GM21447 (cell line): ENCODE measurements around the gene OXCT1.
"Not testable (repeated sequence)": the region's sequence is repeated elsewhere in the genome, so short reads cannot be mapped to it uniquely, and the experiment has no call there.

ENCODE experiments used
- ATAC-seq: cut with Tn5 transposase; IDR thresholded peaks from one replicate; pipeline ENCODE4 v1.9.1; 2021; ENCODE audit not compliant: unreplicated experiment

Gene OXCT1

DNA sequence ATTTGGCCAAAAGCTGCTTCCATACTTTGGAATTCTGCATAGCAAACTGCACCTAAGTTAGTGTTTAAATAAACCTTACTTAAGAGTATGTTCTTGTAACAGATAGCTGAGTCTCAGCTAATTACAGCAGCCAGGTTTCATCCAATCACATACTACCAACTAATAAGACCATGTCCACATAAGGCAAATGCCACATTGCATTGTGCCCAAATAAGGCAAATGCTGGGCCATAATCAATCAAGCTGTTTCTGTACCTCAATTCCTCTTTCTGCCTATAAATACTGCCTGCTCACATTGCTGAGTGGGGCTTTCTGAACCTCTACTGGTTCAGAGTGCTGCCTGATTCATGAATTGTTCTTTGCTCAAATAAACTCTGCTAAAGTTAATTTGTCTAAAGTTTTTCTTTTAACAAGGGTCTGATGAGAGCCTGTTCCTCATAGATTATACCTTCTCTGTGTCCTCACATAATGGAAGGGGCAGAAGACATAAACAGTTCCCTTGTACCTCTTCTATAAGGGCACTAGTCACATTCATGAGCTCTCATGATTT lies 4.4 kb upstream of the OXCT1 start:
- no peak for ATAC-seq

DNA sequence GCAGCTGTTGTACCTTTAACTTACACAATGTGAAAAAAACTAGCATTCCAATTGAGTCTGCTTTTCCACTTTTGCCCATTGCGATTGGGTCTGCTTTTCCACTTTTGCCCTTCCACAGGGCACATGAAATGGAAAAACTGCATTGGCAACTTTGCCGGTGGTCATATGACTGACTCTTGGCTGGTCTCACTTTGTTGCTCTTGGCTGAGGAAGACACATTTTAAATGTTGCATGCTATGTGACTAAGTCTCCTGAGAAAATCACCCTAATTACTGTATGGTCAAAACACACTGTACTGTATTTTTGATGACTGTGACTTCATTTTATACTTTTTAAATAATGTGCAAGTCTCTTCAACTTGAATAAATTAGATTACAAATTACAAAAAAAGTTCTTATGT lies 1.6 kb upstream of the OXCT1 start:
- no peak for ATAC-seq

DNA sequence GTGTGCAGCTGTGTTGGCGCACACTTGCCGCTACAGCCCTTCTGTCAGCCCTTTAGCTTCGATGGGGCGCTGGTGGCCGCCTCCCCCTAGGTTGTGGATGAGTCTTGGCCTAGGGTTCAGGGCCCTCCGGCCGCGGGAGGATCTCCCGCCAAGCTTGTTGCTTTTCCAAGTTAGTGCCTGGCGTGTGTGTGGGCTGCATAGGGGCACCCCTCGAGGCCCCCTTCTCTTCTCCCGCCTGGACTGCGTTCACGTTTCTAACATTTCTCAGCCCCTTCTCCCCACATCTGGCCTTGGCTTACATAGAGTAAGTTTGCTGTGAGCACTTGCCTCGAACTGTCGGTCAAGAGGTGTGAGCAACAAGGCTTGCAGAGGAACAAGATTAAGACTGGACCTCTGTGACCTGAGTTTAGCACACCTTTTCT lies 413 bp upstream of the OXCT1 start:
- ATAC-seq = no peak

DNA sequence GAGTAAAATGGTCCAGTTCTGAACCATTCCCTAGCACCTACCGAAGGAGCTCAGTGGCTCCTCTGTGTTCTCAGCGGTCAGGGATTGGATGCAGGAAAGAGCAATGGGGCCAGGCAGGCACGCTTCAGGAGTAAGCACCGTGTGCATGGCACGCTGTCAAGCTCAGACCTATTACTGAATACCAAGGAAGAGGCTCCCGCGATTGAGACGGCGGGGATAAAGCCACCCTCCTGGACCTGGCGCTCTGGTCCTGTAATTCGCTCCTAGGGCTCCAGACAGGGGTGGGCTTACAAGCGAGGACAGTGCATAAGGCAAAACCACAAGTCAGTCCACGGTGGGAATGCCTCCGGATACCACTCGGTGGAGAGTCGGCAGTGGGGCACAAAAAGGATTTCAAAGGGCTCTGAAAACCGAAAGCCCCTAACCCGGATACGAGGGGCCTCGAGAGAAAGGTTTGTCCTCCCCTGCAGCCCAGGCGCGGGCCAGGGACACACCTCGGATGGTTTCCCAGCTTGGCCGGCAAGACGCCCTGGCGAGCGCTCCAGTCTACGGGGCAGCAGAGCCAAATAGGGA lies 988 bp downstream of the OXCT1 start:
- ATAC-seq = no peak

DNA sequence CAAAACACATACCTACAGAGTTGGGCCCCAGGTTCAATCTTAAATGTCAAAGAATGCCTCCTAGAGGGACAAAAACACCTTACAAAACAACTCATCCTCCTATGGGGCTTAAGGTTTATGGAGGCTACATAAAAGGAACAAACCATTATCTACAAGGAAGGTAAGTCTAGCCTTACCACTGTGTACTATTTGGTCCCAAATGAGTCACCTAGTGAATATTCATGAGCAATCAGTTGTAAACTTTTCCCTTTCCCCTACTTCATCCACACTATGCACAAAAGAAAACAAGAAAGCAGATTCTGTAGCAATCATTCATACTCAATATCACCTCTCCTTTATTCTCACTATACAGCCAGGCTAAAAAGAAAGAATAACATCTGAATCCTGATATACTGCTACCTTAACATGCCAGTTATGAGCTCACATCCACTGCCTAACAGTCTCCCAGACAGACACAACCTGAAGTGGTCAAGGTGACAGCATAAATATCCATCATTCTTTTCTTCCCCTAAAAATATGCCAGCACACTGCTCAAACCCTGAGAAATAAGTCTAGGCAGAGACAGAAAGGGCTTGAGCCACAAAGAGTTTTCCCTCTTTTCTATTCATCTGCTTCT lies 6.2 kb downstream of the OXCT1 start:
- peak; percentile 60 for ATAC-seq

DNA sequence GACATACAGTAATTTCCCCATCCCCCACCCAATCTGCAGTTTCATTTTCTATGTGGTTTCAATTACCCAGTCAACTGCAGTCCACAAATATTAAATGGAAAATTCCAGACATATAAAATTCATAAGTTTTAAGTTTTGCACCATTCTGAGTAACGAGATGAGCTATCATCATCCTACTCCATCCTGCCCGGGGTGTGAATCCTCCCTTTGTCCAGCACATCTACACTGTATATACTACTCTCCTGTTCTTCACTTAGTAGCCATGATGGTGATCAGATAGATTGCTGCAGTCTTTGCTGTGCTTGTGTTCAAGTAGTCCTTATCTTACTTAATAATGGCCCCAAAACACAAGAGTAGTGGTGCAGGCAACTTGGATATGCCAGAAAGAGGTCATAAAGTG lies 11.3 kb downstream of the OXCT1 start:
- no peak for ATAC-seq

DNA sequence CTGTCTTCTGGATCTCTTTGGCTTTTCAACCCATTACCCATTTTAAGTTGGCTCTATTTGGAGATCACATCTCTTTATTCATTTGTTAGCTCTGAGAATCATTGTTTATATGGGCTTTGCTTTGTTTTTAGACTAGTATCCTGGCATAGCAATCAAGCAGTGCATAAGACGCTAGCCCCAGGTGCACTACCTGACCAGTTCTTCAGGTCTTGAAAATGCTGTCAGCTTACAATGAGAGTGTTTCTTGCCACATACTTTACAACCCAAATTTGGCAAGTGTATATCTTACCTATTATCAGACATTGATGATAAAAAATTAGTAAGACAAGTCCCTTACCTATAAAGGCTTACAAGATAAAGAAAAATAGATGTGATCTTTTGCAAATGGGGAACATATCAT lies 12.2 kb downstream of the OXCT1 start:
- no peak for ATAC-seq

DNA sequence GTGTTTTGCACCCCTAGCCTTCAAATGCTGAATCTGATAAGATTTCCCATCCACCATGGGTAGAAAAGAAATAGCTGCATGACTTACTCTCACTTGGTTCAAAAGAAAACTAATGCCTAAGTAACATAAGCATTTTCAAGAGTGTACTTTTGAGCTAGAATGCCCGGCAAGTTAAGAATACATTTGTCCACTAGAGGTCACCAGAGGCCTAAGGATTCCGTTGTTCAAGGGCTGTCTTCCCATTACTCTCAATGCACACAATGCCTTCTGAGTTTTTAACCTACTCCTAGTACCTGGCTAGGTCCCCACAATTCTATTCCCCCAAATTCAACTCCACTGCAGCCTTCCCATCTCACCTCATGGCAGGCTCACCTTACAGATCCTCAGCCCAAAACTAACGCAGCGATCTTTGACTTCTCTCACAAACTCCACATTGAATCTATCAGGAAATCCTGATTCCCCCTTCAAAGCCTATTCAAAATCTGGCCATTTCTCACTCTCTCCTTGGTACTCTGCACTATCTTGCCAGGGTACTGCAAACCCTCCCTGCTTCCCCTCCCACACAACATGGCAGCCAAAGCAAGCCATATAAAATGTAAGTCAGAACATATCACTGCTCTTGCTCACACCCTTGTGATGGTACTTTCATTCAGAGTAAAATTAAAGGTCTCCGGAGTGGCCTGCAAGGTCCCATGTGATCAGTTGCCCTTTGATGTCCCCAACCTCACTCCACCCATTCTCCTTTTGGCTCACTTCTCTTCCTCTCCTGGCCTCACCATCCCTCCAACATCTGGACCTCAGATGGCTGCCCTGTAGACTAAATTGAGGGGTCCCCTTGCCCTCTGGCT lies 13.4 kb downstream of the OXCT1 start:
- ATAC-seq = peak; percentile 87

DNA sequence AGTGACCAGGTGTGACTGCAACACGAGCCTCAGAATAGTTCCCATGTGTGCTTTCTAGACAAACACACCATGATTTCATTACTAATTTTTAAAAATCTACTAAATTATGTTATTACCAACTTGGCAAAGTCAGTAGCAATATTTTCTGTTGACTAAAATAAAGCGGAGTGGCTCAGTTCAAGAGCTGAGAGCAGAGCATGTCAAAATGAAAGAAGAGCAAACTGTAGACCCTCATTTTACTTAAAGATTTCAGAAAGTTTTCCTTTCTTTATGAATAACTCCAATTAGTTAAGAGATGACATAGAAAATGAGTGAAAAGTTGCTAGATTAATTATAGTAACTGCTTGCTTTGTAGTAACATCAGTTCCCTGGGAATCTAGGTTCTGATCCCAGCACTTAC lies 17.9 kb downstream of the OXCT1 start:
- ATAC-seq = no peak

DNA sequence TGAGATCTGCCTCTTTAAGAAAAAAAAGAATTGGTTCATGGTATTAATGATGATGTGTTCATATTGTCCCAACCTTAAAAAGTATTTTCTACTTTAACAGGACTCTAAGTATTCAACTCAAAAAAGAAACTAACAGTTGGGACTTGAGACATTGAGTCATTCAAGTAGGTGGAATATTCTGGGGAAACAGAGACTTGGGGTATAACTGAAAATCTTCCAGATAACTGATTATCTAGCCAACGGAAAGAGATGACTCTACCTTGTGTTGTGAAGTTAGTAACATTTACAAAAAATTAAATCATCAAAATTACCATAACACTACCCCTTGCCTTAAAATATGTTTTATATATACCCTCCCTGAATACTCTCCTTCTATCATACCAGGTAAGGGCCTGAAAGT lies 19.1 kb downstream of the OXCT1 start:
- ATAC-seq = no peak

DNA sequence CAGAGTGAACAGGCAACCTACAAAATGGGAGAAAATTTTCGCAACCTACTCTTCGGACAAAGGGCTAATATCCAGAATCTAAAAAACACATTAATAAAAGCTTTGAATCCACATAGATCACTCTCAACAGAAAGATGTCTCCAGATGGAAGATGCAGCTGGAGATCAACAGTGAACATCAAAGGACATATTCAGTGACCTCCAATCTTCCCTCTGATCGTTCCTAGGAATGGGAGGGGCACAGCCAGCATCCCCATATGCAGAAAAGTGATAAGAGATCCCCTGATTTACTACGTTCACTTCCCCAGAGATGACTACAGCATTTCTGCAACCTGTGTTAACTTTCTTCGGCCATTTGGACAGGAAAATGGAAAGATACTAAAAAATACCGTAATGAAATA lies 21.2 kb downstream of the OXCT1 start:
- ATAC-seq = no peak

DNA sequence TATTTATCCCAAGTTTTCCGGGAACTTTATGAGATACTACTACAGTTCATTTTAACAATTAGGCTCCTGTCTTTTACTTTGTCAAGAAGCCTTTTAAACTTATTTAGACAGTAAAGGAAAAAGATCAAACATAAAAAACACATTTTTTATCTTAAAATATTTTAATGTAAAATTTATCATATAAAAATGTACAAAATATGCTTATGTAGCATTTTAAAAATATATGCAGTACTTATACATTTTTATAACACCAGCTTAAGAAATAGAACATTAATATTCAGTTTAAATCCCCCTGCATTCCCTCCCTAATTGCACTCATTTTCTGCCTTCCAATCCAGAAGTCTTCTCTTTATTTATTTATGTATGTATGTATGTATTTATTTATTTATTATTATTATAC lies 24.5 kb downstream of the OXCT1 start:
- not testable (repeated sequence) for ATAC-seq

DNA sequence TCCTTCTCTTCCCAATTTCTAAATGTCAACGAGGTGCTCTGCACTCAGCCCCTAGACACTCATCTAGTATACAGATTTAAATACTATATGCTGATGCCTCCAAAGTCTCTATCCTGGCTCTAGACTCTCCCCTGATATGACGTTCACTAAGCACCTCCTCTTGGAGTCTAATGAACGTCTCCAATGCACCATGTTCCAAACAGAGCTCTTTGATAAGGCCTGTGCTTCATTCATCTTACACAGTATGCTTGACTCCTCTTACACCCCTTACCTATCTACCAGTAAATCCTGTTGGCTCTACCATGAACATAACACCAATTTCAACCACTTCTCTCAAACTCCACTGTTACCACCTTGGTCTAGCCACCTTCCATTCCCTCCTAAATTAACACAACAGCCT lies 25.7 kb downstream of the OXCT1 start:
- no peak for ATAC-seq

DNA sequence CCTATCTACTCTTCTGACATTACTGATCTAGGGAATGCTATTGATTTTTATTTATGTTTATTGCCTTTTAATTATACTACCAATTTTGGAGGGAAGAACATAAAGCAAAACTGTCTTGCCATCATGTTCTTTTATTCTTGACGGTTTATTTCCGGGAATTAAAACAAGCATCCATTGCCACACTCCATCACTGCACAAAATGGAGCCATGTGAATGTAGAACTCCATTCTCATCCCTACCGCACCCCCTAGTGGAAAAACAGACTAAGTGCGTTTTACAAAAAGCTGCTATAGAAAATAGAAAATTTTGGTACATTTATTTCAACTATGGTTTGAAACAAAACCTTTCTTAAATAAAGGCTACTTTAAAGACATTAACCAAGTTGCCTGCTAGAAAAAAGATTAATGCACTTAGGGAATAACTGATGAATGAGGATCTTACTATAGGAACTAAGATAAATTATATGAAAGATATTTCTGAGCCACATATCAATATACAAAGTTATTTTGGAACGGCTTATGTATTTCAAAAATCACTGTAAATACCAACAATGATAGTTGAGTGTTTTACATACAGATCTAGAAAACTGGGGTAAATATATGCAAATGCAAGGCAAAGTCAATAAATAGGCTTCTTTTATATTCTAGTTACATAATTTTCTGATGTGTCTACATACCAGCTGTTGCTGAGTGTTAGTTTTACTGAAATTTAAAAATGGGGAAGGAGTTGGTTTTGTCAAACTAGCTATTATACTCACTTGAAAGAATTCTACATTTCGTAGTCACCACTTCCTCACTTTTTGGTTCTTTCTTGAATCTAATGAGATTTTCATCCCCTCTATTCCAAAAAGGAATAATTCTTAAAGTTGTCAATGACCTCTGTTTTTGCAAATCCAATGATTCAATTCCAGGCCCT lies 26.5 kb downstream of the OXCT1 start:
- peak; percentile 48 for ATAC-seq

DNA sequence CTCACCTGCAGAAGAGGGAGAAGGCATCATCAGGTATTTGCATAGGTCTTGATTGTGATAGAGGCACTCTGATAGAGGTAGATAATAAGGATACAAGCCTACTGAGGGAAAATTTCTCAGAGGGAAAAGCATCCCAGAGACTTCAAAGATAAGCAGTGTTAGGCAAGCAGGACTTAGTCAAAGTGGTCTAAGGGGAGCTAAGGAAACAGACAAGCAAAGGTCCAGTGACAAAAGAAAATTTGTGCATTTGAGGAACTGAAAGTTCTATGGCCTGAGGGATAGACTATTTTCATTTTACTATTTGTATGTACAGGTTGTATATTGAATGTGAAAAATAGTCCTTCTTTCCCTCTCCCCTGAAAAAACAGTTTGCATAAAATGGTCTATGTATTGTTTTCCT lies 27.4 kb downstream of the OXCT1 start:
- ATAC-seq = peak; percentile 89

DNA sequence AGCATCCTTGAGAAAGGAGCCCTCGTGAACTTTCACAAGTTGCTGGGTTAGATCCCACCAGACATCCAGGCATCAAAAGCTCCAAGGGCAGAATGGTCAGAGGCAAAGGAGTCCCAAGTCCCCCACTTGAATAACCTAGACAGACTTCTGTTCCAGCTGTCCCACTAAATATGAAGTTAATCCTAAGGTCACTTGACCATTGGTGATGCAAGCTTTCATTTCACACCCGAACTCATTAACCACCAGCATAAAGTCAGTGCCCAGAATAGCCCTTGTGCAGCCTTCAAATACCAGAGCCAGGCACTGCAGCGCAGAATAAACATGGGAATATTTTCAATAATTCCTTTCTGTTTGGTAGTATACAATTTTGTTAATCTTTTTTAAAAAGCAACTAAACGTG lies 28.9 kb downstream of the OXCT1 start:
- no peak for ATAC-seq

DNA sequence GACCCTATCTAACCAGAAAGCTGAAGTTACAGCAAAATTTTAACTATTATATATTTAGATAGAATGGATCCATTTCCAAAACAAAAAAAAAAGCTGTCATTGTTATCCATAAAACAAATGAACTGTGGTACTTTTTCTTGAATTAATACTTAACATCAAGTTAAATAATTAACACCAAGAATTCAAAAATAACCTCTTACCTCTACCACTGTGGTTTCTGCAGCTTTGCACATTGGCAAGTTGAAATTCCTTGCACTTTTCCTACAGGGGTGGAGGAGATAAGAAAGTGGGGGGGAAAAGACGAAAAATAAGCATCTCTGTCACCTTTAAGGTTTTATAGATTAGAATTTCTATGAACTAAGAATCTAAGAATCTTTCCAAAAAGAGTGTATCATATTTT lies 30.0 kb downstream of the OXCT1 start:
- no peak for ATAC-seq

DNA sequence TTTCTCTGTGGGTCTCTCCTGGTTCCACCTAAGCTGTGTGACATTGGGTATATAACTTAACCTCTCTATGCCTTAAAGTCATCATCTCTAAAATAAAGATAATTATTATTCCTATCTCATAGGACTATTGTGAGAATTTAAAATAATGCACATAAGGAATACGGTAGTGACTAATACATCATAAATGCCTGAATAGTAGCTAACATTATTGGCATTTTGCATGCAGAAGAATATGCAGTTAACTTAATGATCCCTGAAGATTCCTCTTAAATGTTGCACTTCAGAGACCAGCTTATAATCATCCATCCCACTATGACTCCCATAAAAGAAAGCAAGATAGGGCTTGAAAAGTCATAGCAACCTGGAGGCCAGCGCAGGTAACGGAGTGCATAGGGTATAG lies 32.4 kb downstream of the OXCT1 start:
- no peak for ATAC-seq

DNA sequence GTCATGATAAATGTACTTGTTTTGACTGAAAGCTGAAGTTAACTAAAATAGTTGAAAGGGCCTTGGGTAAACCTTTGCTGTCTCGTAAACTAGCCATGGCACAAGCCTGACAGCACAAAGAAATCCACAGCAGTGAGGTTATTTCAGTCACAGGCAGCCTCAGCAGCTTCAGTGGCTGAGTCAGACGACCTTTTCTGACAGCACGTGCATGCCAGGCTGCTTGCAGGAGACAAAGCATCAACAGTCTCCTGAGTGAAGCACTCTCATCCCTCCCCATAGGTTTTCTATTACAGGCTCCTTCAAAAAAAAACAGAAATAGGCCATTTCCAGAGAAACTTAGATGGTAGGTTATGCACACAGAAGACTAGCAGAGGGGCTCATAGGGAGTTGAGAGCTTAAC lies 34.6 kb downstream of the OXCT1 start:
- ATAC-seq = no peak

DNA sequence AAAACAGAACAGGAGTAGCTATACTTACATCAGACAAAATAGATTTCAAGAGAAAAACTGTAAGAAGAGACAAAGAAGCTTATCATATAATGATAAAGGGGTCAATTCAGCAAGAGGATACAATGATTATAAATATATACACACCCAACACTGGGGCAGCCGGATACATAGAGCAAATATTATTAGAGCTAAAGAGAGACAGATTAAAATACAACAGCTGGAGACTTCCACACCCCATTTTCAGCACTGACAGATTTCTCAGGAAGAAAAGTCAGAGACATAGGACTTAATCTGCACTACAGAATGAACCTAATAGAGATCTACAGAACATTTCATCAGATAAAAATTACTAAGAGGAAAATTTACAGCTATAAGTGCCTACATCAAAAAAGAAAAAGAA lies 35.7 kb downstream of the OXCT1 start:
- ATAC-seq = no peak

DNA sequence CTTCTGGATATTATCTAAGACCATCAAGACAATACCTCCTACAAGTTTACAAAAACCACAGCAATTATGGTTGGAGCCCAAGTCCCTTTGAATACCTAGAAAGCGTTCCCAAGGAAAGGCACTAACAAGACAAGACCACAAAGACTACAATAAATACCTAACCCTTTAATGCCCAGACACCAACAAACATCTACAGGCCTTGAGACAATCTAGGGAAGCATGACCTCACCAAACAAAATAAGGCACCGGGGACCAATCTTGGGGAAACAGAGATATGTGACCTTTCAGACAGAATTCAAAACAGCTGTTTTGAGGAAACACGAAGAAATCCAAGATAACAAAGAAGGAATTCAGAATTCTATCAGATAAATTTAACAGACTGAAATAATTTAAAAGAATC lies 37.8 kb downstream of the OXCT1 start:
- ATAC-seq = no peak
